Measurements from ENCODE around the gene CNKSR1.

GRCh38 chr1:26181586-26182382, 4.5 kb downstream of the CNKSR1 start:
- no peak for TF ChIP-seq CTCF (IDR thresholded peaks at IDR 0.05; ENCODE audit: insufficient read depth, low read length)
- TF ChIP-seq REST (IDR thresholded peaks at IDR 0.05; ENCODE audit: insufficient replicate concordance, low read depth): no peak
